ENCODE data around the gene MEF2C.

Gene MEF2C

DNA sequence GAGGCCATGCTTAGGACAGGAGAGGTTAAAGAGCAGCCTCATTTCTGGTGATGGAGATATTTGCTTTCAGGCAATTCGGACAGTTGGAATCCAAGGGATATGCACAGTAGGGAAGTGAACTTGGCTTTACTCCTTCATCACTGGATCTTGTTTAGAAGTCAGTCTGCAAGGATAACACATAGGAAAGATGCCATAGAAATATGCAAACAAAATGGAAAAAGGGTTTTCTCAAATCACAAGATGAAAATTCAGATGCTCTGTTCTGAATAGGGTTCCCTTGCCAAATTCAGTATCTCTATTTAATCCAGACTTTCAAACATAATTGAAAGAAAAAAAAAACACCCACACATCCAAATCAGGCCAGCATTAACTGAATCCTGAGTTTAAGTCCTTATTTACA lies 166.9 kb downstream of the MEF2C start:
- DNase-seq (ENCODE audit: low read depth) = no peak

DNA sequence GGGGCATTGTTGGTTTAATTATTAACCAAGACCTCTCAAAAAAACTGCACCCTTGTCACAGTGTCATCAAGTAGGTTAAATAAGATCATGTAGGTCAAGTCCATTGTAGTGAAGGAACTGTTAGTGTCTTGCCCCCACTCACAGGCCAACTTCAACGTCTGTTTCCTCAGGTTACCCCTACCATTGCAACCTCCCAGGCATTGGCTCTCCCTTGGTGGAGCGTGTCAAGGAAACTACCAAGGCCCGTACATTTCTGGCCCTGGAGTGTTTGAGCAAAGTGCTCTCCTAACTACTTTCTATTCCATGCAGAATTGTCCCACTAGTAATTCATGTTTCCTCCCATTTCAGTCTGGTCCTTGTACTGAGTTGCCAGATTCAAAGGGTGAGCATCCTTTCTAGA lies 167.5 kb downstream of the MEF2C start:
- no peak for DNase-seq (ENCODE audit: low read depth)

- DNase-seq (ENCODE audit: low read depth) = no peak
Measured at GRCh38 chr5:88713818-88714217, 169.2 kb downstream of the MEF2C start.

- DNase-seq (ENCODE audit: low read depth) = no peak
Measured at GRCh38 chr5:88708682-88709398, 174.1 kb downstream of the MEF2C start.

GRCh38 chr5:88708021-88708420 lies 175.0 kb downstream of the MEF2C start:
- no peak for DNase-seq (ENCODE audit: low read depth)

- DNase-seq (ENCODE audit: low read depth) = no peak
Measured at GRCh38 chr5:88707216-88707965, 175.6 kb downstream of the MEF2C start.

- DNase-seq (ENCODE audit: low read depth) = no peak
Measured at GRCh38 chr5:88702332-88702731, 180.7 kb downstream of the MEF2C start.

GRCh38 chr5:88700121-88700520 lies 182.9 kb downstream of the MEF2C start:
- DNase-seq (ENCODE audit: low read depth) = no peak

- DNase-seq (ENCODE audit: low read depth) = no peak
Measured at GRCh38 chr5:88698290-88698689, 184.7 kb downstream of the MEF2C start.

- no peak for DNase-seq (ENCODE audit: low read depth)
Measured at GRCh38 chr5:88696466-88696865, 186.5 kb downstream of the MEF2C start.

GRCh38 chr5:88695931-88696330 lies 187.1 kb downstream of the MEF2C start:
- DNase-seq (ENCODE audit: low read depth) = no peak

- DNase-seq (ENCODE audit: low read depth) = no peak
Measured at GRCh38 chr5:88695232-88695631, 187.8 kb downstream of the MEF2C start.

DNA sequence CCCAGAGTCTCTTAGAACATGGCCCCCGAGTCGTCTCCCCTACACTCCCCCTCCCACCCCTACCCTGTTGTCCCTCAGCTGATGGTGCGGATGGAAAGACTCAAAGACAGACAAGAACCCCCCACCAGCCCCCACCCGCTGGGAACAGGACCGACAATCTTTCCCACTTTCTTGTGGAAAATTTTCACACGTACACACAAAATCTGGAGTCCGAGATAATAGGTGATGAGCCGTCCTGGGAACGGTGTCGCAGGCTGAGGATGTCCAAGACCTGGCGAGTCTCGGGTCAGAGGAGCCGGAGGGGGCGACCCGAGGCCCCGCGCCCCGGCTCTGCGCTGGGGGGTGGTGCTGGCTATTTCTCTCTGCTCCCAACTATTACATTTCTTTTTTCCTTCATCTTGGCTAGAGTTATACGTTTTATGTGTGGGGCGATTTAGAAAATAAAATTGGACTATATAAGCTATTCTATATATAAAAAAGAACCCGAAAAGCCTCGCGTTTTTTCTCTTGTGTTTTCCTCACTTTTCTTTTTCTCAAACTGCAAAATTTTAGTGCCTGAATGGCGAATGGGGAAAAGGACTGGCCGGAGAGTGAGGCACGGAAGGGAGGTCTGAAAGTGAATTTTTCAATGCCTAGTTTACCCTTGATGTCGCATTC lies 188.8 kb downstream of the MEF2C start:
- no peak for DNase-seq (ENCODE audit: low read depth)

DNA sequence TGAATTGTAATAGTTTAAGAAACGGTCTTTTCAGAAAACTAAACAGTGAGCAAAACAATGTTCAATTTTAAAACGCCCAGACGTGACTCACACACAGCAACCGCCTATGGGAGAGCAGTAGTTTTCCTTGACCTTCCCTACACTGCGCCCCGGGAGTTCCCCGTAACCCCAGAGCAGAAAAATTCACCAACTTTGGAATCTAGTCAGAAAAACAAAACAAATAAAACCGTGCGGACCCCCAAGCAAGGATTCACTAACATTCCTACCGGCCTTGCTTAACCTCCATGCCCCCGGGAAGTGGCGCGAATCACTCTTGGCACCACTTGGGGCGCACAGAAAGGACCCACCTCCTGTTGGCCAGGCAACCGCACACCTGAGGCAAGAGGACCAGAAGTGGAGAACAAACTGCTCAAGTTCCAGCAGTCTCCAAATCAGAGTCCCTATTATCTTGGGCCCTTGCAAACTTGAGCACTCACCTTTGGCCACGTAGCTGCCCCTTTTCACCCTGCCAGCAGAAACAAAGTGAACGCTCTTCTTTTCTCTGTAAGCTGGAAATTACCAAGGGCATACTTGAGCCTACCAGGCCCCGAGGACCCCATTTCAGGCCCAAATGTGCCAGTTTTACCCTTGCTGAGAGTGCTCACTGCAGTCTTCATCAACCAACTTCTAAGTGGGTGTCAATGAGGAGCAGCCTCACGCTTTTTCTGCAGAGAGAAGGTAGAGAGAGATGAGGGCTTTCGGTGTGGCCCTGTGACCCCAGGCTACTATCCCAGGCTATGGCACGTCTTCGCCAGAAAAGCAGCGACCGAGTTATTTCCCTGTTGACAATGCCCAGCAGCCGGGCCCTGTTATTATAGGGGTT lies 189.7 kb downstream of the MEF2C start:
- DNase-seq (ENCODE audit: low read depth) = no peak

DNA sequence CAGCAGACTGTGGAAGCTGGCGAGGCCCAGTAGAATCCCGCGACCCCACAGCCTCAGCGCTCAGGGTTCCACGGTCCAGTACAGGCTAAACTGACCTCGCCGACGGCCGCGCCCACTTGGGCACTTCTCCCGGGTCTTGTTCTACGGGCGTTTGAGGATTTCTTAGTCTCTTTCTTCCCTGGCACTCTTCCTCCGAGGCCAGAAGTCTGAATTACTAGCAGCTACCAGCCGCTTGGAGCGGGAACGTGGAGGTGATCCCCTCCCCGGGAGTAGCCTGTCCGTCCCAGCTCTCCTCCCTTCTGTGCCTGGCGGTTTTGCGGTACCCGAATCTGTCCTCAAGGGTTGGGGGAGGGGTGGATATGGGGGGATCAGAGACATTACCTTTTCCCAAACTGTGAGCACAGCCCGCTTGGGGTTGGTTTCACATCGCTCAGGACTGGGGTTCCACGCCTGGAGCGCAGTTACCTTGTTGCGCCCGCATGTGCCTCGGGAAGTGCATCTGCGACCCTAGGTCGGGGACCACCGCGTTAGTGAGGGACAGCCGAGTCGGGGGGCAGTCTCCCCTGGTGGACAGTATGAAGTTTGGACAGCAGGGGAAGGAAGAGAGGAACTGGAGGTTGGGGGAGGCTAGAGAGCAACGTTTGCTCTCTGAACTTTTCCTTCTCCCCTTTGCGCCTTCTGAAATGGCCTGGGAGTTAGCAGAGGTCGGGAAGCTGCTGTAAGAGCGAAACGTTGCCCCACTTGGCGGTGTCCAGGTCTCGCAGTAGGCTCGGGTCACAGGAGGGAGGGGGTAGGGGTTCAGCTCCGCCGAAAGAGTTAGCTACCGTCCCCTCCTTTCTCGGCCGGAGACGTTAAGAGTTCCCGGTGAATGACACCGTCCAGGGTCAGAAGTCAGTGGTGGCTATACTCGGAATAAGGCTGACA lies 190.8 kb downstream of the MEF2C start:
- DNase-seq (ENCODE audit: low read depth) = no peak

- no peak for DNase-seq (ENCODE audit: low read depth)
Measured at GRCh38 chr5:88691230-88691582, 191.8 kb downstream of the MEF2C start.

DNA sequence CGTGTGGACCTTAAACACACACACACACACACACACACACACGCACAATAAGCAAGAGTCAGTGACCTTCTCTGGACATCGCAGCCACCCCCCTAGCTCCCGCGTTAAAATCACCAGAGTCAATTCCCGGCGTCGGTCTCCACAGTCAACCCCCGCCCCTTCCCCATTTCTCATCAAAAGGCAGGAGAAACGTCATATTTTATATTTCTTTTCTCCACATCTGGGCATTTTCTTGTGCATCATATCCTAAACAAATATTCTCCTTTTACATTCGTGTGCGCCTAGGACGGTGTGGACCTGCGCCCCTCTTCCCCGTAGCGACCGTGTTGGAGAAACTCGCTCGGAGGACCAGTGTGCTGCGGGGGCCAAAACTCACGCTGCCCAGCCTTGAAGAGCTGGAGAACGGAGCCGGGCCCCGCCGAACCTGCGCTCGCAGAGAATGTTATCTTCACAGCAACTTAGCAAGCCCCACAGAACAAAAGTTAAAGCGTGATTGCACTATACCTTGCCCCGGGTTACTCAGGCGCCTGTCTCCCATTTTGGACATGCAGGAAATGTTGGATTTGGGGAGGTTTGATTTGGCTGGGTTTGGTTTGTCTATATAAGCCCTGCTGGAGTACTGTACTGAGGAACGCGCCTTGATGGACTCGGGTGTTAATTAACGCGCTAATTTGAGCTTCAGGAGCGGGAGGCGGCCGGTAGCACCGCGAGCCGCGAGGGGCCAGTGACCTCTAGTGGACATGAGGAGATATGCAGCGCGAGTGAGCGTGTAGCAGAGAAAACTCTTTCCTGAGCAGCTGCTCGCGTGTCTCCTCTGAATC lies 192.4 kb downstream of the MEF2C start:
- DNase-seq (ENCODE audit: low read depth) = peak; percentile 42

- DNase-seq (ENCODE audit: low read depth) = no peak
Measured at GRCh38 chr5:88689668-88690408, 193.1 kb downstream of the MEF2C start.

DNA sequence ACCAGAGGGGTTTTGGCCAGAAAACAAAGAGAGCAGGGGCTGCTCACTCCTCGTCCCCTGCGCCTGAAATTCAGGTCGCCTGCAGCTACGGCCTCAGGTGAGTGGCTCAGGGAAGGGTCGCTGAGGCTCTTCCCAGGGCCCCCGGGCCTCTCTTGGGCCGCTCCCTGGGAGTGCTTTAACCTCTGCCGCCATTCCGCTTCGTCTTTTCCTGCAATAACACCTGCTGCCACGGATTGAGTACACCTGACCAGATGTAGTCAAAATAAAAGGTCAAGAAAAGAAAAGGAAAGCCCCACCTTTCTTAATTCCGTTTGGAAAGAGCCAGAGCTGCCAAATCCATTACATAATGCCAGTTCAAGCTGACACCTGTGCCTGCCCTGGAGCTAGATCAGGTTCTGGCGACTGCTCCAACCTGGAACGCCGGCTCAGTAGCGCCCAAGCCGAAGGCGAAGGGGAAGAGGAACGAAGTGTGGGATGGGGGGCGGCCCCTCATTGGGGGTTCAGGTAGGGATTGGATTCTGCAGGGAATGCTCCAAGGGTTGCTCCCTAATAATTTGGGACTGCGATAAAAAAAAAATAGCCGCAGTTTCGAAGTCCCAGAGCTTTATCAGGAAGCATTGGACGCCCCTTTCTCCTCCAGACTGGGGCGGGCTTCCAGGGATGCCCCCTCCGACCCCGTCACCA lies 193.9 kb downstream of the MEF2C start:
- no peak for DNase-seq (ENCODE audit: low read depth)
